GM21786 (cell line): ENCODE results near the gene COQ10B.

Experiments
- ATAC-seq: cut with Tn5 transposase; IDR thresholded peaks from one replicate; pipeline ENCODE4 v1.9.1; 2021; ENCODE audit not compliant: unreplicated experiment

COQ10B gene

GRCh38 chr2:197500503-197501131 is 47.3 kb downstream of the COQ10B start:
- peak; percentile 2 for ATAC-seq

GRCh38 chr2:197502201-197502600 is 48.8 kb downstream of the COQ10B start:
- ATAC-seq: no peak

- no peak for ATAC-seq
Measured at GRCh38 chr2:197502685-197503084, 49.3 kb downstream of the COQ10B start.

GRCh38 chr2:197504000-197504399 is 50.6 kb downstream of the COQ10B start:
- no peak for ATAC-seq

GRCh38 chr2:197504512-197504911 is 51.2 kb downstream of the COQ10B start:
- ATAC-seq: no peak

GRCh38 chr2:197506658-197507057 is 53.3 kb downstream of the COQ10B start:
- ATAC-seq: no peak

GRCh38 chr2:197513915-197514314 is 60.6 kb downstream of the COQ10B start:
- ATAC-seq: no peak

GRCh38 chr2:197514754-197515153 is 61.4 kb downstream of the COQ10B start:
- no peak for ATAC-seq

GRCh38 chr2:197515315-197515738 is 62.0 kb downstream of the COQ10B start:
- peak; percentile 2 for ATAC-seq

- peak; percentile 93 for ATAC-seq
Measured at GRCh38 chr2:197515739-197516392, 62.5 kb downstream of the COQ10B start, which contains the start of gene MOB4. Gene MOB4 (plus strand): TSS chr2:197516066. CDS start chr2:197516087, 21 bp downstream.

GRCh38 chr2:197516393-197516761 is 63.0 kb downstream of the COQ10B start:
- ATAC-seq: peak; percentile 6

GRCh38 chr2:197517150-197517549 is 63.8 kb downstream of the COQ10B start:
- ATAC-seq: no peak
